ENCODE data around the gene FOXQ1.
A peak's percentile ranks its signal among the peaks of the same experiment; 100 is the strongest.

The FOXQ1 gene

GRCh38 chr6:1362643-1363042, 50.7 kb downstream of the FOXQ1 start:
- no peak overlapping the region for H3K27ac ChIP-seq (ENCODE audit: low read depth, low read length)
- H3K4me1 ChIP-seq (ENCODE audit: control insufficient read depth, low read length): no peaks in the 10 kb centered on the region
- no peaks in the 10 kb centered on the region for H3K79me2 ChIP-seq (ENCODE audit: control insufficient read depth, low read length)
- H3K9me2 ChIP-seq (replicated peaks; ENCODE audit: control insufficient read depth, low read length): no peaks in the 10 kb centered on the region
- no peaks in the 10 kb centered on the region for H3K36me3 ChIP-seq (ENCODE audit: control insufficient read depth, low read length)
- no peak for TF ChIP-seq EZH2phosphoT487 (IDR thresholded peaks at IDR 0.05; ENCODE audit: borderline replicate concordance, low read length)
- TF ChIP-seq CTCF (IDR thresholded peaks at IDR 0.05; ENCODE audit: low read depth, low read length, poor library complexity, severe bottlenecking): no peak
- no peak overlapping the region for H3K4me2 ChIP-seq (ENCODE audit: low read length)
- no peak overlapping the region for H3K4me3 ChIP-seq (ENCODE audit: low read length)
- H3K27me3 ChIP-seq (ENCODE audit: control insufficient read depth, low read length): no peaks in the 10 kb centered on the region
- no peaks in the 10 kb centered on the region for H4K20me1 ChIP-seq (ENCODE audit: control insufficient read depth, insufficient read depth, low read depth, low read length)
- H3F3A ChIP-seq (ENCODE audit: control insufficient read depth, insufficient read depth): no peaks in the 10 kb centered on the region
- no peaks in the 10 kb centered on the region for H3K9me3 ChIP-seq (ENCODE audit: control insufficient read depth, insufficient read depth, low read length)

GRCh38 chr6:1363298-1363697, 51.4 kb downstream of the FOXQ1 start:
- Histone ChIP-seq H4K20me1 (ENCODE audit: control insufficient read depth, insufficient read depth, low read depth, low read length) (no peaks in the 10 kb centered on the region), H3K36me3 (ENCODE audit: control insufficient read depth, low read length) (no peaks in the 10 kb centered on the region), H3K9me2 (replicated peaks; ENCODE audit: control insufficient read depth, low read length) (no peaks in the 10 kb centered on the region), H3K4me3 (ENCODE audit: low read length) (no peak overlapping the region), H3K27ac (ENCODE audit: low read depth, low read length) (no peak overlapping the region), H3F3A (ENCODE audit: control insufficient read depth, insufficient read depth) (no peaks in the 10 kb centered on the region), H3K27me3 (ENCODE audit: control insufficient read depth, low read length) (no peaks in the 10 kb centered on the region), H3K4me1 (ENCODE audit: control insufficient read depth, low read length) (no peaks in the 10 kb centered on the region), H3K79me2 (ENCODE audit: control insufficient read depth, low read length) (no peaks in the 10 kb centered on the region), H3K4me2 (ENCODE audit: low read length) (no peak overlapping the region), H3K9me3 (ENCODE audit: control insufficient read depth, insufficient read depth, low read length) (no peaks in the 10 kb centered on the region)
- TF ChIP-seq EZH2phosphoT487 (IDR thresholded peaks at IDR 0.05; ENCODE audit: borderline replicate concordance, low read length): no peak
- no peak for TF ChIP-seq CTCF (IDR thresholded peaks at IDR 0.05; ENCODE audit: low read depth, low read length, poor library complexity, severe bottlenecking)

GRCh38 chr6:1363729-1364572, 52.1 kb downstream of the FOXQ1 start:
- TF ChIP-seq CTCF (IDR thresholded peaks at IDR 0.05; ENCODE audit: low read depth, low read length, poor library complexity, severe bottlenecking) (peak; percentile 38), EZH2phosphoT487 (IDR thresholded peaks at IDR 0.05; ENCODE audit: borderline replicate concordance, low read length) (no peak)
- Histone ChIP-seq H3K27me3 (ENCODE audit: control insufficient read depth, low read length) (no peaks in the 10 kb centered on the region), H3K4me2 (ENCODE audit: low read length) (no peak overlapping the region), H3K4me3 (ENCODE audit: low read length) (no peak overlapping the region), H3K9me2 (replicated peaks; ENCODE audit: control insufficient read depth, low read length) (no peaks in the 10 kb centered on the region), H3K4me1 (ENCODE audit: control insufficient read depth, low read length) (no peaks in the 10 kb centered on the region), H3K79me2 (ENCODE audit: control insufficient read depth, low read length) (no peaks in the 10 kb centered on the region), H4K20me1 (ENCODE audit: control insufficient read depth, insufficient read depth, low read depth, low read length) (no peaks in the 10 kb centered on the region), H3F3A (ENCODE audit: control insufficient read depth, insufficient read depth) (no peaks in the 10 kb centered on the region), H3K27ac (ENCODE audit: low read depth, low read length) (no peak overlapping the region), H3K36me3 (ENCODE audit: control insufficient read depth, low read length) (no peaks in the 10 kb centered on the region), H3K9me3 (ENCODE audit: control insufficient read depth, insufficient read depth, low read length) (no peaks in the 10 kb centered on the region)
